Activated CD4-positive, CD25-positive, alpha-beta regulatory T cell treated with anti-CD3 and anti-CD28 coated beads, Interleukin-2, amount 50 U/mL, for 72 hours (primary cell): ENCODE results near the gene SPATA31C1.
"Not testable (repeated sequence)": the region's sequence is repeated elsewhere in the genome, so short reads cannot be mapped to it uniquely, and the experiment has no call there.

Experiments used
- DNase-seq: peaks from one replicate; pipeline ENCODE4 v3.0.0; 2021

SPATA31C1 gene

GRCh38 chr9:87917662-87918061 lies at the start of gene SPATA31C1:
SPATA31C1 (plus strand) TSS chr9:87917962.
- not testable (repeated sequence) for DNase-seq

- DNase-seq, result no peak
Observed at GRCh38 chr9:87868175-87868574, 49.6 kb upstream of the SPATA31C1 start.

GRCh38 chr9:87868635-87869034 lies 49.1 kb upstream of the SPATA31C1 start:
- DNase-seq, result no peak

- no peak for DNase-seq
Observed at GRCh38 chr9:87869082-87869481, 48.7 kb upstream of the SPATA31C1 start.

- DNase-seq, result no peak
Observed at GRCh38 chr9:87871425-87872078, 46.2 kb upstream of the SPATA31C1 start.

- no peak for DNase-seq
Observed at GRCh38 chr9:87872079-87872624, 45.6 kb upstream of the SPATA31C1 start.

GRCh38 chr9:87873607-87874303 lies 44.0 kb upstream of the SPATA31C1 start:
- DNase-seq, result no peak

GRCh38 chr9:87874304-87874623 lies 43.5 kb upstream of the SPATA31C1 start:
- DNase-seq, result no peak

- DNase-seq, result no peak
Observed at GRCh38 chr9:87875060-87875459, 42.7 kb upstream of the SPATA31C1 start.

- no peak for DNase-seq
Observed at GRCh38 chr9:87875831-87876545, 41.8 kb upstream of the SPATA31C1 start.

- no peak for DNase-seq
Observed at GRCh38 chr9:87876708-87877107, 41.1 kb upstream of the SPATA31C1 start.

GRCh38 chr9:87878989-87879511 lies 38.7 kb upstream of the SPATA31C1 start:
- no peak for DNase-seq

- no peak for DNase-seq
Observed at GRCh38 chr9:87880116-87880515, 37.6 kb upstream of the SPATA31C1 start.

- DNase-seq, result no peak
Observed at GRCh38 chr9:87880683-87881082, 37.1 kb upstream of the SPATA31C1 start.

- no peak for DNase-seq
Observed at GRCh38 chr9:87882627-87883026, 35.1 kb upstream of the SPATA31C1 start, which contains the start of gene SPATA31E1. SPATA31E1 (plus strand) TSS chr9:87882877; CDS start chr9:87882892, 15 bp downstream.

GRCh38 chr9:87883274-87883673 lies 34.5 kb upstream of the SPATA31C1 start:
- DNase-seq, result no peak

GRCh38 chr9:87883990-87884389 lies 33.8 kb upstream of the SPATA31C1 start:
- DNase-seq, result no peak

- no peak for DNase-seq
Observed at GRCh38 chr9:87884578-87885459, 32.9 kb upstream of the SPATA31C1 start.

GRCh38 chr9:87885484-87886189 lies 32.1 kb upstream of the SPATA31C1 start:
- DNase-seq, result no peak

GRCh38 chr9:87886210-87886932 lies 31.4 kb upstream of the SPATA31C1 start:
- DNase-seq, result no peak

- no peak for DNase-seq
Observed at GRCh38 chr9:87886933-87887505, 30.7 kb upstream of the SPATA31C1 start.
